GM23338 (cell line): ENCODE data around the gene SIL1. TPM values are rescaled to one million over a fixed set of nuclear protein-coding genes. Genes with fewer than 3 reads are reported as not detected.

Experiments
- ATAC-seq: fragments of 200-7000 bp; cut with Tn5 transposase; 3 replicates; pipeline ENCODE4 v1.9.1; 2020
- DNase-seq: peaks from one replicate; pipeline ENCODE4 v3.0.0-alpha.2; 2015; ENCODE audit warnings: low spot score
- H2AFZ ChIP-seq: fragments of 200-600 bp; sonication (generic); 2 replicates; pipeline ENCODE4 v1.8.0; 2016; ENCODE audit warnings: antibody characterized with exemption, mild to moderate bottlenecking, moderate library complexity
- H3F3A ChIP-seq: fragments of 200-600 bp; sonication (generic); replicated peaks from 2 replicates; pipeline ENCODE4 v1.8.0; 2017; ENCODE audit warnings: antibody characterized with exemption, mixed run types, low read depth
- H3K27ac ChIP-seq: fragments of 200-600 bp; sonication (generic); 2 replicates; pipeline ENCODE4 v1.6.1; 2016; ENCODE audit warnings: low read depth
- H3K27me3 ChIP-seq: fragments of 200-600 bp; sonication (generic); 2 replicates; pipeline ENCODE4 v1.8.0; 2016; ENCODE audit warnings: mild to moderate bottlenecking, mixed run types, moderate library complexity; ENCODE audit not compliant: insufficient read depth
- H3K36me3 ChIP-seq: fragments of 200-600 bp; sonication (generic); 2 replicates; pipeline ENCODE4 v1.8.0; 2016; ENCODE audit warnings: mild to moderate bottlenecking; ENCODE audit not compliant: insufficient read depth
- H3K4me1 ChIP-seq: fragments of 200-600 bp; sonication (generic); 2 replicates; pipeline ENCODE4 v1.8.0; 2016; ENCODE audit warnings: mild to moderate bottlenecking, moderate library complexity; ENCODE audit not compliant: insufficient read depth
- H3K4me2 ChIP-seq: fragments of 200-600 bp; sonication (generic); 2 replicates; pipeline ENCODE4 v1.7.1; 2017; ENCODE audit warnings: mixed run types
- H3K4me3 ChIP-seq: fragments of 200-600 bp; sonication (generic); 2 replicates; pipeline ENCODE4 v1.6.1; 2016; ENCODE audit warnings: mixed run types
- H3K79me2 ChIP-seq: fragments of 200-600 bp; sonication (generic); replicated peaks from 2 replicates; pipeline ENCODE4 v1.8.0; 2017; ENCODE audit warnings: mild to moderate bottlenecking; ENCODE audit not compliant: insufficient read depth
- H3K9me2 ChIP-seq: fragments of 200-600 bp; sonication (generic); 2 replicates; pipeline ENCODE4 v1.8.0; 2017; ENCODE audit not compliant: insufficient read depth
- H4K20me1 ChIP-seq: fragments of 200-600 bp; sonication (generic); replicated peaks from 2 replicates; pipeline ENCODE4 v1.8.0; 2017; ENCODE audit warnings: mild to moderate bottlenecking; ENCODE audit not compliant: insufficient read depth
- H3K27ac Mint-ChIP-seq: 2 replicates; pipeline ENCODE4 v1.8.0; 2020; ENCODE audit warnings: inconsistent platforms, mild to moderate bottlenecking, moderate library complexity, mixed read lengths
- H3K27me3 Mint-ChIP-seq: 3 replicates; pipeline ENCODE4 v1.8.0; 2022; ENCODE audit warnings: low read depth, mild to moderate bottlenecking, moderate library complexity, mixed read lengths, inconsistent platforms; ENCODE audit not compliant: insufficient read depth, poor library complexity
- H3K36me3 Mint-ChIP-seq: 3 replicates; pipeline ENCODE4 v1.8.0; 2021; ENCODE audit warnings: low read depth, mild to moderate bottlenecking, inconsistent platforms, moderate library complexity, mixed read lengths
- H3K4me1 Mint-ChIP-seq: 3 replicates; pipeline ENCODE4 v1.8.0; 2020; ENCODE audit warnings: mild to moderate bottlenecking, inconsistent platforms, mixed read lengths
- H3K4me3 Mint-ChIP-seq: 3 replicates; pipeline ENCODE4 v1.8.0; 2021; ENCODE audit warnings: moderate library complexity, mild to moderate bottlenecking, inconsistent platforms, mixed read lengths
- H3K9me3 Mint-ChIP-seq: 3 replicates; pipeline ENCODE4 v1.8.0; 2020; ENCODE audit warnings: moderate library complexity, mild to moderate bottlenecking, inconsistent platforms, mixed read lengths
- CREB1 ChIP-seq: fragments of 250-450 bp; sonication (Bioruptor Pico); IDR thresholded peaks from 2 replicates; pipeline ENCODE4 v1.5.0; 2020; ENCODE audit warnings: low read depth, mild to moderate bottlenecking, moderate library complexity
- CTCF ChIP-seq, 2 experiments: fragments of 200-600 bp in 1 of 2; sonication (generic) in 1 of 2; conservative IDR thresholded peaks; 2 replicates each; pipeline versions ENCODE4 v1.5.1 to v1.6.1; 2016 to 2017; ENCODE audit warnings: antibody characterized with exemption in 2 of 2, low read depth in 2 of 2, mild to moderate bottlenecking in 2 of 2, moderate library complexity in 1 of 2
- ETS1 ChIP-seq: IDR thresholded peaks from 2 replicates; pipeline ENCODE4 v1.6.1; 2016; ENCODE audit warnings: antibody characterized with exemption
- EZH2 ChIP-seq: fragments of 200-600 bp; sonication (generic); IDR thresholded peaks from one replicate; pipeline ENCODE4 v1.8.0; 2017; ENCODE audit warnings: antibody characterized with exemption, mild to moderate bottlenecking, low read depth; ENCODE audit not compliant: unreplicated experiment
- EZH2phosphoT487 ChIP-seq: fragments of 200-600 bp; sonication (generic); IDR thresholded peaks from one replicate; pipeline ENCODE4 v1.8.1; 2018; ENCODE audit warnings: antibody characterized with exemption; ENCODE audit not compliant: unreplicated experiment
- JUNB ChIP-seq: IDR thresholded peaks from one replicate; pipeline ENCODE4 v1.6.1; 2016; ENCODE audit warnings: antibody characterized with exemption; ENCODE audit not compliant: unreplicated experiment
- NANOG ChIP-seq: IDR thresholded peaks from 2 replicates; pipeline ENCODE4 v1.6.1; 2016; ENCODE audit warnings: antibody characterized with exemption, borderline replicate concordance
- POLR2AphosphoS5 ChIP-seq: IDR thresholded peaks from 2 replicates; pipeline ENCODE4 v1.6.1; 2016; ENCODE audit warnings: antibody characterized with exemption, low read depth
- REST ChIP-seq: IDR thresholded peaks from one replicate; pipeline ENCODE4 v1.6.1; 2018; ENCODE audit warnings: antibody characterized with exemption; ENCODE audit not compliant: unreplicated experiment
- STAT1 ChIP-seq: IDR thresholded peaks from one replicate; pipeline ENCODE4 v1.6.1; 2016; ENCODE audit warnings: antibody characterized with exemption; ENCODE audit not compliant: unreplicated experiment
- ZNF114 ChIP-seq: fragments of 250-450 bp; sonication (Bioruptor Pico); IDR thresholded peaks from 2 replicates; pipeline ENCODE4 v1.5.0; 2020; ENCODE audit warnings: mild to moderate bottlenecking, moderate library complexity
- ZNF331 ChIP-seq: fragments of 250-450 bp; sonication (Bioruptor Pico); IDR thresholded peaks from 2 replicates; pipeline ENCODE4 v1.5.0; 2020; ENCODE audit warnings: low read depth, mild to moderate bottlenecking, moderate library complexity
- ZNF462 ChIP-seq: fragments of 250-450 bp; sonication (Bioruptor Pico); IDR thresholded peaks from 2 replicates; pipeline ENCODE4 v1.5.0; 2020; ENCODE audit warnings: mild to moderate bottlenecking, moderate library complexity
- polyA plus RNA-seq: library from polyadenylated mRNA; unstranded; fragments of >200 nt; fragmentation: Nextera tagmentation; extraction: Ambion mirVana; gene quantifications from 2 replicates; pipeline ENCODE4 v1.2.1, GENCODE V29; 2016
- total RNA-seq: library from RNA; depleted of rRNA; stranded (reverse); fragments of >200 nt; shearing (Covaris generic); gene quantifications from 2 replicates; pipeline ENCODE4 v1.2.3, GENCODE V29; 2014

The SIL1 gene
- total and polyA plus RNA-seq, 2 experiments from 2014 or later = 5.5 to 5.9 TPM

GRCh38 chr5:139124774-139125520 lies 73.2 kb downstream of the SIL1 start:
- Histone ChIP-seq H2AFZ (no peak overlapping the region), H3F3A (no peaks in the 10 kb centered on the region), H4K20me1 (no peaks in the 10 kb centered on the region), H3K4me3 (no peak overlapping the region), H3K4me1 (peaks cover 7% of the 10 kb centered on the region), H3K27me3 (no peaks in the 10 kb centered on the region), H3K27ac (no peak overlapping the region), H3K79me2 (no peaks in the 10 kb centered on the region), H3K4me2 (no peak overlapping the region), H3K9me2 (no peaks in the 10 kb centered on the region), H3K36me3 (no peaks in the 10 kb centered on the region)
- no peaks in the 10 kb centered on the region for H3K27me3 Mint-ChIP-seq
- H3K4me3 Mint-ChIP-seq = no peak overlapping the region
- peaks cover 12% of the 10 kb centered on the region for H3K4me1 Mint-ChIP-seq
- TF ChIP-seq ZNF462 (CRISPR knock-in tag) = no peak
- no peak for TF ChIP-seq JUNB
- no peak for TF ChIP-seq CREB1
- no peak for TF ChIP-seq ZNF331 (CRISPR knock-in tag)
- TF ChIP-seq CTCF (conservative IDR thresholded peaks at IDR 0.05; ENCODE audit: low read depth in 2 of 2) = no peak
- no peak for TF ChIP-seq NANOG
- TF ChIP-seq STAT1 = no peak
- TF ChIP-seq POLR2AphosphoS5 = no peak
- no peak for TF ChIP-seq EZH2
- no peak for TF ChIP-seq ETS1
- no peak for TF ChIP-seq ZNF114
- no peak for TF ChIP-seq REST
- no peak for TF ChIP-seq EZH2phosphoT487
- no peaks in the 10 kb centered on the region for H3K9me3 Mint-ChIP-seq
- DNase-seq (no peak), ATAC-seq (no peak)
- no peak overlapping the region for H3K27ac Mint-ChIP-seq
- no peaks in the 10 kb centered on the region for H3K36me3 Mint-ChIP-seq
